Chondrocyte (in vitro differentiated cells): ENCODE measurements around the gene TRIP13. TPM values are rescaled to one million over a fixed set of nuclear protein-coding genes. Genes with fewer than 3 reads are reported as not detected.

Source experiments
- DNase-seq: peaks from one replicate; pipeline ENCODE4 v3.0.0; 2021; ENCODE audit warnings: mixed read lengths, low spot score
- H3K27ac Mint-ChIP-seq: one replicate; pipeline ENCODE4 v1.8.0; 2021; ENCODE audit warnings: mild to moderate bottlenecking, moderate library complexity, mixed read lengths; ENCODE audit not compliant: unreplicated experiment
- H3K27me3 Mint-ChIP-seq: 2 replicates; pipeline ENCODE4 v1.8.0; 2021; ENCODE audit warnings: low read depth, mixed read lengths
- H3K36me3 Mint-ChIP-seq: 2 replicates; pipeline ENCODE4 v1.8.0; 2021; ENCODE audit warnings: low read depth, mixed read lengths
- H3K4me1 Mint-ChIP-seq: 2 replicates; pipeline ENCODE4 v1.8.0; 2021; ENCODE audit warnings: low read depth, mild to moderate bottlenecking, mixed read lengths
- H3K4me3 Mint-ChIP-seq: one replicate; pipeline ENCODE4 v1.8.0; 2021; ENCODE audit warnings: mild to moderate bottlenecking, moderate library complexity, mixed read lengths; ENCODE audit not compliant: unreplicated experiment
- H3K9me3 Mint-ChIP-seq: 2 replicates; pipeline ENCODE4 v1.8.0; 2021; ENCODE audit warnings: low read depth, mixed read lengths
- CTCF ChIP-seq: fragments of 200-600 bp; sonication (generic); IDR thresholded peaks from 2 replicates; pipeline ENCODE4 v1.5.0; 2021; ENCODE audit warnings: antibody characterized with exemption, mild to moderate bottlenecking, moderate library complexity
- total RNA-seq: library from RNA; stranded (reverse); gene quantifications from 3 replicates; pipeline ENCODE4 v1.2.1, GENCODE V29; 2021

The TRIP13 gene
- total RNA-seq, 1 donor from 2014 or later = 4.9 TPM

GRCh38 chr5:909086-909485, 16.4 kb downstream of the TRIP13 start:
- DNase-seq = no peak
- H3K4me1 Mint-ChIP-seq = peaks cover 3% of the 10 kb centered on the region
- no peak overlapping the region for H3K4me3 Mint-ChIP-seq
- no peak overlapping the region for H3K27ac Mint-ChIP-seq
- H3K9me3 Mint-ChIP-seq = no peaks in the 10 kb centered on the region
- H3K36me3 Mint-ChIP-seq = peaks cover 7% of the 10 kb centered on the region
- no peak for TF ChIP-seq CTCF
- no peaks in the 10 kb centered on the region for H3K27me3 Mint-ChIP-seq

- no peak for TF ChIP-seq CTCF
- no peak overlapping the region for H3K27ac Mint-ChIP-seq
- no peaks in the 10 kb centered on the region for H3K27me3 Mint-ChIP-seq
- H3K9me3 Mint-ChIP-seq = no peaks in the 10 kb centered on the region
- no peak overlapping the region for H3K4me3 Mint-ChIP-seq
- H3K4me1 Mint-ChIP-seq = peaks cover 3% of the 10 kb centered on the region
- peaks cover 14% of the 10 kb centered on the region for H3K36me3 Mint-ChIP-seq
- DNase-seq = no peak
Observed at GRCh38 chr5:909994-910768, 17.5 kb downstream of the TRIP13 start.

GRCh38 chr5:910769-911160, 18.1 kb downstream of the TRIP13 start:
- Mint-ChIP-seq H3K36me3 (peaks cover 14% of the 10 kb centered on the region), H3K4me1 (peaks cover 3% of the 10 kb centered on the region), H3K27me3 (no peaks in the 10 kb centered on the region), H3K4me3 (no peak overlapping the region), H3K9me3 (no peaks in the 10 kb centered on the region), H3K27ac (no peak overlapping the region)
- no peak for TF ChIP-seq CTCF
- no peak for DNase-seq

- H3K27ac Mint-ChIP-seq = peak overlapping the region; percentile 22
- H3K36me3 Mint-ChIP-seq = peaks cover 14% of the 10 kb centered on the region
- TF ChIP-seq CTCF = no peak
- H3K9me3 Mint-ChIP-seq = no peaks in the 10 kb centered on the region
- no peak for DNase-seq
- no peaks in the 10 kb centered on the region for H3K27me3 Mint-ChIP-seq
- peaks cover 3% of the 10 kb centered on the region for H3K4me1 Mint-ChIP-seq
- no peak overlapping the region for H3K4me3 Mint-ChIP-seq
Observed at GRCh38 chr5:911601-912000, 18.9 kb downstream of the TRIP13 start.

GRCh38 chr5:912280-913091, 19.8 kb downstream of the TRIP13 start:
- Mint-ChIP-seq H3K36me3 (peaks cover 14% of the 10 kb centered on the region), H3K27ac (peak overlapping the region; percentile 84)

More at GRCh38 chr5:912280-913091, 19.8 kb downstream of the TRIP13 start:
- peak; percentile 60 for TF ChIP-seq CTCF
- DNase-seq = no peak
- H3K27me3 Mint-ChIP-seq = no peaks in the 10 kb centered on the region
- H3K9me3 Mint-ChIP-seq = no peaks in the 10 kb centered on the region
- peaks cover 3% of the 10 kb centered on the region for H3K4me1 Mint-ChIP-seq
- no peak overlapping the region for H3K4me3 Mint-ChIP-seq
